Heart right ventricle (tissue), 16 donors: Measurements from ENCODE around the gene BRICD5. TPM values are rescaled to one million over a fixed set of nuclear protein-coding genes. Genes with fewer than 3 reads are reported as not detected.

Experiments used
- ATAC-seq, 8 donors: fragments of 200-7000 bp; cut with Tn5 transposase; one replicate each; pipeline ENCODE4 v1.9.1; 2020; ENCODE audit warnings: mild to moderate bottlenecking in 8 of 8, moderate library complexity in 8 of 8, moderate number of reproducible peaks in 1 of 8
- DNase-seq, 2 donors: peaks; one replicate each; pipeline ENCODE4 v3.0.0-alpha.2; 2020
- H3K27ac ChIP-seq, 10 donors: fragments of 200-600 bp; sonication (generic) in 2 of 10; one replicate each; pipeline versions ENCODE4 v1.5.0 to v1.8.0; 2020 to 2022; ENCODE audit warnings: mild to moderate bottlenecking in 3 of 10
- H3K27me3 ChIP-seq, 7 donors: fragments of 200-600 bp; one replicate each; pipeline ENCODE4 v1.8.0; 2021 to 2022; ENCODE audit warnings: mild to moderate bottlenecking in 2 of 7
- H3K36me3 ChIP-seq, 9 donors: fragments of 200-600 bp; sonication (generic) in 1 of 9; one replicate each; pipeline versions ENCODE4 v1.5.0 to v1.8.0; 2020 to 2022; ENCODE audit warnings: mild to moderate bottlenecking in 2 of 9
- H3K4me1 ChIP-seq, 9 donors: fragments of 200-600 bp; sonication (generic) in 1 of 9; one replicate each; pipeline versions ENCODE4 v1.5.0 to v1.8.0; 2020 to 2022; ENCODE audit warnings: mild to moderate bottlenecking in 4 of 9
- H3K4me3 ChIP-seq, 10 donors: fragments of 200-600 bp; sonication (generic) in 2 of 10; one replicate each; pipeline versions ENCODE4 v1.5.0 to v1.8.0; 2020 to 2022; ENCODE audit warnings: mild to moderate bottlenecking in 7 of 10, moderate library complexity in 2 of 10
- H3K9me3 ChIP-seq, 11 donors: fragments of 200-600 bp in 10 of 11; sonication (generic) in 2 of 11; one replicate each; pipeline versions ENCODE4 v1.5.0 to v1.8.0; 2013 to 2022; ENCODE audit warnings: mild to moderate bottlenecking in 2 of 11, control low read depth in 1 of 11, moderate library complexity in 1 of 11
- WGBS, 2 donors: extraction: QIAGEN DNeasy Blood & Tissue Kit; methylation state at CpG; one replicate each; pipeline ENCODE4 v1.1.7; 2013; ENCODE audit warnings: inconsistent platforms in 1 of 2; 5-methylcytosine and 5-hydroxymethylcytosine counted together
- intact Hi-C, 10 donors: fragments of 100-400 bp; cut with DNase I; formaldehyde crosslinking; loops; one replicate each; pipeline versions ENCODE4 v1.11.1 to v1.14.2; 2022
- polyA plus RNA-seq, 2 donors: library from polyadenylated mRNA; stranded (reverse); fragments of 200-250 nt; gene quantifications; one replicate each; pipeline ENCODE4 v1.2.3, GENCODE V29; 2013
- total RNA-seq, 10 donors: library from RNA; stranded (reverse); fragmentation: NEBNext Ultra II Directional in 3 of 10; extraction: Animal tissue kit (Norgen Biotek cat#: 25700) in 3 of 10; gene quantifications; one replicate each; pipeline versions ENCODE4 v1.2.1 to v1.2.4, GENCODE V29; 2021 to 2023
- TF ChIP-seq, protein P1 (sequence below), 9 donors: fragments of 200-600 bp; sonication (generic) in 2 of 9; IDR thresholded peaks; one replicate each; pipeline versions ENCODE4 v1.5.0 to v1.8.0; 2021 to 2022; ENCODE audit warnings: antibody characterized with exemption in 9 of 9, mild to moderate bottlenecking in 5 of 9, moderate library complexity in 1 of 9
- donor health status: Arrhythmogenic right ventricular cardiomyopathy.
- donor health status: ischemic (EF 13 %, LVEDD 7.1; RV severe dilation, severe dysfunction).
- donor health status: healthy with polysubstance abuse.
- donor health status: DM: no; HTN: yes; CAD: no.
- donor health status: DM: no; HTN: no; CAD: no.
- donor health status: ischemic (EF 25% LVEDD 6.9; RV normal size, moderate dysfunction).
- donor health status: ischemic (EF 25% LVEDD 5.7; RV mildly dilated, moderate dysfunction).
- donor health status: healthy.
- donor health status: DM: yes; HTN: yes; CAD: no.
- donor health status: Ischemic cardiomyopathy.
- donor health status: ischemic (EF 35%, LVEDD 5.7; RV mildly dilated, moderate dysfunction).
- donor health status: nonischemic (EF 11% LVEDD 7.7; RV severe dilation, severe dysfunction).
- donor health status: DM: yes; HTN: yes; CAD: no.
- donor health status: PGD.
- donor health status: ischemic (EF 29% LVEDD 5.4; RV normal size, mild dysfunction).
- donor health status: nonischemic (EF 23%, LVEDD 6.1; RV moderate dilation, normal function).

The BRICD5 gene
- total and polyA plus RNA-seq, 12 donors = 4.3 to 31.7 (median 7.7) TPM

- 80 to 87% methylated on average over 6 of the region's 6 CpGs for WGBS, 2 donors
- Histone ChIP-seq H3K9me3 (no peaks in the 10 kb centered on the region), H3K27ac (no peak overlapping the region), H3K4me1 (peaks cover 4 to 15% (median 10%) of the 10 kb centered on the region in 9 donors), H3K4me3 (no peak overlapping the region), H3K36me3 (no peaks in the 10 kb centered on the region), H3K27me3 (peaks cover 14 to 59% (median 39%) of the 10 kb centered on the region in 7 donors)
- ATAC-seq (no peak), DNase-seq (no peak)
- TF ChIP-seq, protein P1, sequence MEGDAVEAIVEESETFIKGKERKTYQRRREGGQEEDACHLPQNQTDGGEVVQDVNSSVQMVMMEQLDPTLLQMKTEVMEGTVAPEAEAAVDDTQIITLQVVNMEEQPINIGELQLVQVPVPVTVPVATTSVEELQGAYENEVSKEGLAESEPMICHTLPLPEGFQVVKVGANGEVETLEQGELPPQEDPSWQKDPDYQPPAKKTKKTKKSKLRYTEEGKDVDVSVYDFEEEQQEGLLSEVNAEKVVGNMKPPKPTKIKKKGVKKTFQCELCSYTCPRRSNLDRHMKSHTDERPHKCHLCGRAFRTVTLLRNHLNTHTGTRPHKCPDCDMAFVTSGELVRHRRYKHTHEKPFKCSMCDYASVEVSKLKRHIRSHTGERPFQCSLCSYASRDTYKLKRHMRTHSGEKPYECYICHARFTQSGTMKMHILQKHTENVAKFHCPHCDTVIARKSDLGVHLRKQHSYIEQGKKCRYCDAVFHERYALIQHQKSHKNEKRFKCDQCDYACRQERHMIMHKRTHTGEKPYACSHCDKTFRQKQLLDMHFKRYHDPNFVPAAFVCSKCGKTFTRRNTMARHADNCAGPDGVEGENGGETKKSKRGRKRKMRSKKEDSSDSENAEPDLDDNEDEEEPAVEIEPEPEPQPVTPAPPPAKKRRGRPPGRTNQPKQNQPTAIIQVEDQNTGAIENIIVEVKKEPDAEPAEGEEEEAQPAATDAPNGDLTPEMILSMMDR (IDR thresholded peaks at IDR 0.05) = no peak
- intact Hi-C loops = loop anchor here in 1 of 10 donors (10.0 kb wide), 1 partner anchor 307 kb away; no protein-coding TSS in a partner anchor
Observed at GRCh38 chr16:2197765-2198164, 12.9 kb downstream of the BRICD5 start.

DNA sequence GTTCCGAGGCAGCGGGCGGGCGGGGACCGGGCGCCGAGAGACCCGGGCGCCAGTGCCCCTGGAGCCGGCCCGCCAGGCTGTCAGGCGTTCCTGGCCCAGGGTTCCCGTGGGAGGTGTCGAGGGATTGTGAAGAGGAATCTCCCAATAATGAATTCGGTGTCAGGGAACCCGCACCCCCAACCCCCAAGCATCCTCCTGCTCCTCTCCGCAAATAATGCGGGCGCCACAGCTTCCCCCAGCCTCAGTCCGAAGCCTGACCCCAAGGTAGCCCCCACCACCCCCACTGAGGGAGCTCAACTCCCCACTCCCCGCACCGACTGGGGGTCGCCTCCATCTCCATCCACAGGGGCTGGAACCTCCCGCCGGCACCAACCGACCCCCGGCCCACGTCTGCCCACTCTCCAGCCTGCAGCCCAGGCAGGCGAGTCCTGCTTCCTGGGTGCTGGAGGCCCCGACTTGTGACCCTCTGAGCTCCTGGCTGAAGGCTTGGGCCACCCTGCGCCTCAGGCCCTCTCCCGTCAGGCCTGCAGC lies 13.6 kb downstream of the BRICD5 start:
- intact Hi-C loops = loop anchor here in 1 of 10 donors (10.0 kb wide), 1 partner anchor 308 kb away; no protein-coding TSS in a partner anchor
- DNase-seq (no peak), ATAC-seq (no peak)
- Histone ChIP-seq H3K27me3 (peaks cover 14 to 59% (median 39%) of the 10 kb centered on the region in 7 donors), H3K27ac (no peak overlapping the region), H3K36me3 (no peaks in the 10 kb centered on the region), H3K4me3 (peak overlapping the region in 5 of 10 donors; percentile 10 to 28 (median 19)), H3K4me1 (peaks cover 4 to 15% (median 10%) of the 10 kb centered on the region in 9 donors), H3K9me3 (no peaks in the 10 kb centered on the region)
- TF ChIP-seq, protein P1 (IDR thresholded peaks at IDR 0.05) = no peak
- 24 to 40% methylated on average over 21 to 32 of the region's 32 CpGs for WGBS, 2 donors

DNA sequence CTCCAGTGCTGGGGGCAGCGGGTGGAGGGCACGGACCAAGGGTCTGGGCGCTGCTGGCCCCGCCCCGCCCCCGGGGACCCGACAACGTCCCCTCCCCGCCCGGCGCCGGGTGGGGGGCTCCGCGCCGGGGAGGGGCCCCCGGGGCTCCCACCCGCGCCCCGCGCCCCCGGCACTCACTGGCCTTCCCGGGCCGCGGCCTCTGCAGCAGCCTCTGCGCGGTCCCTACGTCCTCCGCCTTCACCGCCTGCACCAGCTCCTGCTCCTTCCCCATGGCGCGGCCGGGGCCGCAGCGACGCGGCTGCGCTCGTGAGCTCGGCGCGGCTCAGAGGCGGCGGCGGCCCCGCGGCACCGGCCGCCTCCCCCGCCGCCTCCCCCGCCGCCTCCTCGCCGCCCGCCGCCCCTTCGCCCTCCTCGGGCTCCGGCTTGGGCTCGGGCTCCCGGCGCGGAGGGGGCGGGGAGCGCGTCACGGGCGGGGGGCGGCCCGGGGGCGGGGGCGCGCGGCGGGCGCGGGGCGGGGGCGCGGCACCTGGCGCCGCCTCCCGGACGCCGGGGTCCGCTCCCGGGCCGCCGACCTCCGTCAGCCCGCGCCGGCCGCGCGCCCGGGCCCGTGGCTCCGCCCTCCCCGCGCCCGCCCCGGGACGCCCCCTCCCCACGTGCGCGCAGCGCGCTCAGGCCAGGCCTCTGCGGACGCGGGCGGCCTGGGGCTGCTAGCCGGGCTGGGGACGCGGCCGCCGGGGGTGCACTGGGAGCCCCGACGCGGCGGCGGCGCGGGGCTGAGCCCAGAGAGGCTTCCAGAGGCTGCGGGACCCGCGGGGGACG lies 14.3 kb downstream of the BRICD5 start, which contains the start of gene CASKIN1:
Gene CASKIN1, minus strand, starts transcription at position 444 of the 819 bp plus-strand sequence. Its CDS starts 173 bp downstream, at position 271.
- Histone ChIP-seq H3K36me3 (no peaks in the 10 kb centered on the region), H3K27me3 (peaks cover 14 to 59% (median 39%) of the 10 kb centered on the region in 7 donors), H3K4me1 (peaks cover 4 to 15% (median 10%) of the 10 kb centered on the region in 9 donors), H3K4me3 (peak within 1 kb of the TSS; percentile 23 to 43 (median 35)), H3K9me3 (no peaks in the 10 kb centered on the region), H3K27ac (no peak within 1 kb of the TSS)
- TF ChIP-seq, protein P1 (IDR thresholded peaks at IDR 0.05) = no peak
- DNase-seq (no peak), ATAC-seq (peak in 1 of 8 donors; percentile 31)
- WGBS, 2 donors = 1% methylated on average over 48 to 127 of the region's 129 CpGs
- intact Hi-C loops = loop anchor here in 1 of 10 donors (10.0 kb wide), 1 partner anchor 308 kb away; no protein-coding TSS in a partner anchor
